ENCODE measurements around the gene GRM7.

The GRM7 gene

GRCh38 chr3:7160689-7161088, 299.8 kb downstream of the GRM7 start:
- no peak for DNase-seq

- no peak for DNase-seq
Measured at GRCh38 chr3:7166460-7166859, 305.5 kb downstream of the GRM7 start.

GRCh38 chr3:7171493-7171892, 310.6 kb downstream of the GRM7 start:
- DNase-seq: no peak

GRCh38 chr3:7172996-7173395, 312.1 kb downstream of the GRM7 start:
- DNase-seq: no peak

GRCh38 chr3:7188551-7188950, 327.6 kb downstream of the GRM7 start:
- DNase-seq: no peak

- no peak for DNase-seq
Measured at GRCh38 chr3:7190095-7190494, 329.2 kb downstream of the GRM7 start.

- no peak for DNase-seq
Measured at GRCh38 chr3:7193269-7193668, 332.4 kb downstream of the GRM7 start.

GRCh38 chr3:7194071-7194835, 333.3 kb downstream of the GRM7 start:
- DNase-seq: no peak

- DNase-seq: no peak
Measured at GRCh38 chr3:7195934-7196333, 335.0 kb downstream of the GRM7 start.

GRCh38 chr3:7201784-7202183, 340.9 kb downstream of the GRM7 start:
- no peak for DNase-seq

- no peak for DNase-seq
Measured at GRCh38 chr3:7203969-7204847, 343.3 kb downstream of the GRM7 start.

GRCh38 chr3:7204848-7205156, 343.9 kb downstream of the GRM7 start:
- DNase-seq: no peak

- no peak for DNase-seq
Measured at GRCh38 chr3:7205535-7205934, 344.6 kb downstream of the GRM7 start.

- DNase-seq: no peak
Measured at GRCh38 chr3:7205962-7206361, 345.0 kb downstream of the GRM7 start.

- no peak for DNase-seq
Measured at GRCh38 chr3:7207125-7207524, 346.2 kb downstream of the GRM7 start.

GRCh38 chr3:7207928-7208327, 347.0 kb downstream of the GRM7 start:
- no peak for DNase-seq

GRCh38 chr3:7209098-7209497, 348.2 kb downstream of the GRM7 start:
- DNase-seq: no peak

GRCh38 chr3:7211740-7212139, 350.8 kb downstream of the GRM7 start:
- no peak for DNase-seq

GRCh38 chr3:7215706-7216105, 354.8 kb downstream of the GRM7 start:
- DNase-seq: no peak

- DNase-seq: no peak
Measured at GRCh38 chr3:7226393-7226792, 365.5 kb downstream of the GRM7 start.

GRCh38 chr3:7238565-7239295, 377.8 kb downstream of the GRM7 start:
- no peak for DNase-seq

GRCh38 chr3:7241584-7242302, 380.8 kb downstream of the GRM7 start:
- DNase-seq: no peak

- no peak for DNase-seq
Measured at GRCh38 chr3:7242303-7242635, 381.4 kb downstream of the GRM7 start.

Data from activated CD8-positive, alpha-beta memory T cell treated with anti-CD3 and anti-CD28 coated beads for 24 hours (primary cell).